ENCODE data around the gene LOXHD1.

GRCh38 chr18:46570666-46571065 lies 86.4 kb downstream of the LOXHD1 start:
- no peak for TF ChIP-seq CTCF (tag by site-specific recombination; IDR thresholded peaks at IDR 0.05)
- TF ChIP-seq ZSCAN5A (tag by site-specific recombination; IDR thresholded peaks at IDR 0.05) = no peak
- TF ChIP-seq ZNF530 (tag by site-specific recombination; IDR thresholded peaks at IDR 0.05; ENCODE audit: low read depth) = no peak
- no peak for TF ChIP-seq SETDB1 (IDR thresholded peaks at IDR 0.05; ENCODE audit: insufficient read length, low read length)
- no peak for TF ChIP-seq ZNF292 (tag by site-specific recombination; IDR thresholded peaks at IDR 0.05; ENCODE audit: borderline replicate concordance, low read depth)
- TF ChIP-seq ZNF146 (tag by site-specific recombination; IDR thresholded peaks at IDR 0.05) = no peak

All from HEK293 (cell line).